DMS 273 treated with DMSO at 0.1 percent for 48 hours (cell line): Measurements from ENCODE around the gene AKAP6.

Source experiments
- DNase-seq: peaks from one replicate; lab custom pipeline; 2025; lab: John Stamatoyannopoulos, UW

AKAP6 gene

GRCh38 chr14:32588448-32589320 is 259.6 kb downstream of the AKAP6 start:
- DNase-seq: no peak

- no peak for DNase-seq
Observed at GRCh38 chr14:32590157-32590556, 261.1 kb downstream of the AKAP6 start.

- DNase-seq: no peak
Observed at GRCh38 chr14:32593290-32593942, 264.3 kb downstream of the AKAP6 start.

GRCh38 chr14:32594766-32595165 is 265.7 kb downstream of the AKAP6 start:
- no peak for DNase-seq

- no peak for DNase-seq
Observed at GRCh38 chr14:32595497-32595896, 266.4 kb downstream of the AKAP6 start.

GRCh38 chr14:32596390-32596789 is 267.3 kb downstream of the AKAP6 start:
- DNase-seq: no peak

- DNase-seq: no peak
Observed at GRCh38 chr14:32597771-32598170, 268.7 kb downstream of the AKAP6 start.

- DNase-seq: no peak
Observed at GRCh38 chr14:32601069-32601468, 272.0 kb downstream of the AKAP6 start.

- DNase-seq: no peak
Observed at GRCh38 chr14:32601906-32602305, 272.8 kb downstream of the AKAP6 start.

- no peak for DNase-seq
Observed at GRCh38 chr14:32602699-32603098, 273.6 kb downstream of the AKAP6 start.

GRCh38 chr14:32603992-32604565 is 275.0 kb downstream of the AKAP6 start:
- DNase-seq: no peak

- DNase-seq: no peak
Observed at GRCh38 chr14:32606301-32606700, 277.2 kb downstream of the AKAP6 start.

- no peak for DNase-seq
Observed at GRCh38 chr14:32607399-32607798, 278.3 kb downstream of the AKAP6 start.

GRCh38 chr14:32608857-32609256 is 279.8 kb downstream of the AKAP6 start:
- no peak for DNase-seq

- DNase-seq: no peak
Observed at GRCh38 chr14:32609388-32609787, 280.3 kb downstream of the AKAP6 start.

GRCh38 chr14:32611752-32612151 is 282.7 kb downstream of the AKAP6 start:
- no peak for DNase-seq

- DNase-seq: no peak
Observed at GRCh38 chr14:32618991-32619390, 289.9 kb downstream of the AKAP6 start.

GRCh38 chr14:32620303-32620702 is 291.2 kb downstream of the AKAP6 start:
- DNase-seq: no peak

- no peak for DNase-seq
Observed at GRCh38 chr14:32620724-32621123, 291.6 kb downstream of the AKAP6 start.

- DNase-seq: no peak
Observed at GRCh38 chr14:32621585-32621984, 292.5 kb downstream of the AKAP6 start.

- no peak for DNase-seq
Observed at GRCh38 chr14:32622742-32623141, 293.6 kb downstream of the AKAP6 start.

- no peak for DNase-seq
Observed at GRCh38 chr14:32623300-32624093, 294.4 kb downstream of the AKAP6 start.
